ENCODE data around the gene POLR3A. TPM values are rescaled to one million over a fixed set of nuclear protein-coding genes. Genes with fewer than 3 reads are reported as not detected.

The POLR3A gene
- total and polyA plus RNA-seq, 9 donors, result 10.3 to 17.6 (median 13.7) TPM

DNA sequence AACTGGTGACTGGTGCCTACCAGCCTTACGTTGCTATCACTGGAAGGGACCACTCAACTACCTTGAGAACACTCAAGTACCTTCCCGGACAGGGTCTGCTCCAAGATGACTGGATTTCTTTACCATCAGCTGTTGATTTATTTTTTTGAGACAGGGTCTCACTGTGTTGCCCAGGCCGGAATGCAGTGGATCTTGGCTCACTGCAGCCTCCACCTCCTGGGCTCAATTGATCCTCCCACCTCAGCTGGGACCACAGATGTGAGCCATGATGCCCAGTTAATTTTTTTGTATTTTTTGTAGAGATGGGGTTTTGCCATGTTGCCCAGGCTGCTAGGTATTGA is 57.5 kb downstream of the POLR3A start:
- no peak for DNase-seq
- Histone ChIP-seq H3K27me3 (ENCODE audit: control insufficient read depth, insufficient read depth, low read length) (no peaks in the 10 kb centered on the region), H3K36me3 (ENCODE audit: control insufficient read depth, insufficient read depth, low read length) (peaks cover 15% of the 10 kb centered on the region), H3K4me1 (ENCODE audit: control insufficient read depth, insufficient read depth, low read length) (peaks cover 22% of the 10 kb centered on the region), H3K9me3 (replicated peaks; ENCODE audit: control insufficient read depth, low read depth, low read length) (no peaks in the 10 kb centered on the region), H3K4me3 (ENCODE audit: low read length) (no peak overlapping the region), H3K27ac (ENCODE audit: low read length) (peak overlapping the region; percentile 69)
- 81% methylated on average over 3 of the region's 3 CpGs for WGBS (ENCODE audit: insufficient coverage)

DNA sequence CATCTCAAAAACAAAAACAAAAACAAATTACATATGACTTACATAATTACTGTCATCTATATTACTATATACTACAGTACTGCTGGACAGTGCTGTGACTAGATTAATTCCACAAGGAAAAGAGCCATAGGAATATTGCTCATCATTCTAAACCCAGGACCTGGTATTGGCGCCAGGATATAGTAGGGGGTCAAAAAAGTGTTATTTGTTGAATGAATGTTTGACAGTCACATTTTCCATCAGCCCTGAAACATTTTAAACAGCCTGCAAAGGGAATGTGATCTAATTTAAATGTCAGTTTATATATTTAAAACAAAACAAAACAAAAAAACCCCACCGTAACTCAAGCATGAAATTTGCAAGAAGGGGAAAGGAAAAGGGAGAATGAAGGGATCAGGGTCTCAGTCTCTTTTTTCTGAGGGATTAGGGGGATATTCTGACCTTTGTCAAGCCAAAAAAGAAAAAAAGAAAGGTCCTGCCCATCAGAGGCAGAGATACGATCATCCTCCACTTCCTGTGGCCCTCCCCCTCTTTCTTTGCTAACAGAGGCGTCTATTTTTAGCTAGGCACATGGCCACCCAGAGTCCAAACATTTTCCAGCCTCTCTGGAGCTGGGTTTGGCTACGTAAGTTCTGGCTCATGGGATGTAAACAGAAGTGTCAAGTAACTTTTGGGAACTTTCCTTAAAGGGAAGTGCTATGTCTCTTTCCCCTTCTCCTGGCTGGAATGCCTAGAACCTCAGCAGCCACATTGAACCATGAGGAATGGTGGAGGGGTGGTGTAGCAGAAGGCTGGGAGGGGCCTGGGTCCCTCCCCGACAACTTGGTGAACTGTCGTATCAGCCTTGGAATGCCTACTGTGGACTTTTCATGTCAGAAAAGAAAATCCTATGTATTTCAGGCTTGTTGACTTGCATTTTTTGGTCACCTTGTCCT is 58.2 kb downstream of the POLR3A start:
- Histone ChIP-seq H3K27ac (ENCODE audit: low read length) (peak overlapping the region; percentile 83), H3K4me1 (ENCODE audit: control insufficient read depth, insufficient read depth, low read length) (peaks cover 22% of the 10 kb centered on the region), H3K27me3 (ENCODE audit: control insufficient read depth, insufficient read depth, low read length) (no peaks in the 10 kb centered on the region), H3K4me3 (ENCODE audit: low read length) (no peak overlapping the region), H3K36me3 (ENCODE audit: control insufficient read depth, insufficient read depth, low read length) (peaks cover 9% of the 10 kb centered on the region), H3K9me3 (replicated peaks; ENCODE audit: control insufficient read depth, low read depth, low read length) (no peaks in the 10 kb centered on the region)
- peak; percentile 97 for DNase-seq
- 0% methylated on average over 1 of the region's 7 CpGs for WGBS (ENCODE audit: insufficient coverage)

DNA sequence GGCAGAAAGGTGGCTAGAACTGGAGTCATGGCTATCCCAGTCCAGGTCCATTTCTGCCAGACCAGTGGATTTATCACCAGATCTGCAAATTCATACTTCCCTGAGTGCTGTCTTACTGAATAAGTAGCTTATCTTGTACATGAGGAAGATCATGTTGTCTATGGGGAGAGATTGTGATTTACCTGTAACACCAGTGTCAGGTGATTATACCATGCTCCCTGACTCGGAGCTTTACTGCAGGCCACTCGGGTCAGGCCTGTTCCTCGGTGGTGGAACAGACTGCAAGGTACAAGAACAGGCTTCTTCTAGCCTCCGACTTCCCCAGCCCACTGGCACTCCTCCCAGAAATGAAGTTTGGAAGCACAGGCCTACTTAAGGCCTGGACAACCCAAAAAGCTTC is 60.2 kb downstream of the POLR3A start:
- H3K27me3 ChIP-seq (ENCODE audit: control insufficient read depth, insufficient read depth, low read length), result no peaks in the 10 kb centered on the region
- H3K36me3 ChIP-seq (ENCODE audit: control insufficient read depth, insufficient read depth, low read length), result no peaks in the 10 kb centered on the region
- peaks cover 22% of the 10 kb centered on the region for H3K4me1 ChIP-seq (ENCODE audit: control insufficient read depth, insufficient read depth, low read length)
- no peak overlapping the region for H3K4me3 ChIP-seq (ENCODE audit: low read length)
- H3K9me3 ChIP-seq (replicated peaks; ENCODE audit: control insufficient read depth, low read depth, low read length), result peaks cover 3% of the 10 kb centered on the region
- 19% methylated on average over 4 of the region's 4 CpGs for WGBS (ENCODE audit: insufficient coverage)
- DNase-seq, result peak; percentile 88
- no peak overlapping the region for H3K27ac ChIP-seq (ENCODE audit: low read length)

DNA sequence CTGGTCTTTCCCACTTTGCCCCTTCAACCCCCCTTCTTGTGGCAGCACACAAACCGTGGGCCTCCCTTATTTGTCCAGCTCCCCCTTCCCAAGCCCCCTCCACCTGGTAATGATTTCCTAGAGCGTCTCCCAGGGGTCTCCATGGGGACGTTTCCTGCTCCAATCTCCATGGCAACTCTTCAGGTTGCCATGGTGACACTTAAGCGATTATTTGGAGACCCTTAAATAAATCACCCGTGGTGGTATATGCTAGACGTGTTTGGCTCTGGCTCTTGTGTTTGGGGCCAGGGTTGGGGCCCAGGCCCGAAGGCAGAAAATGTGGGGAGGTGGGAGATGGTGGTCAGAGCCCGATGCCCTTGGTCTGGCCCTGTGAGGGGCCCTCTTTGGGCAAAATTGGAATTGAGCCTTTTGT is 61.7 kb downstream of the POLR3A start:
- Histone ChIP-seq H3K4me1 (ENCODE audit: control insufficient read depth, insufficient read depth, low read length) (peaks cover 22% of the 10 kb centered on the region), H3K4me3 (ENCODE audit: low read length) (no peak overlapping the region), H3K9me3 (replicated peaks; ENCODE audit: control insufficient read depth, low read depth, low read length) (peaks cover 6% of the 10 kb centered on the region), H3K27ac (ENCODE audit: low read length) (no peak overlapping the region), H3K27me3 (ENCODE audit: control insufficient read depth, insufficient read depth, low read length) (no peaks in the 10 kb centered on the region), H3K36me3 (ENCODE audit: control insufficient read depth, insufficient read depth, low read length) (no peaks in the 10 kb centered on the region)
- 18% methylated on average over 8 of the region's 8 CpGs for WGBS (ENCODE audit: insufficient coverage)
- DNase-seq, result peak; percentile 73

DNA sequence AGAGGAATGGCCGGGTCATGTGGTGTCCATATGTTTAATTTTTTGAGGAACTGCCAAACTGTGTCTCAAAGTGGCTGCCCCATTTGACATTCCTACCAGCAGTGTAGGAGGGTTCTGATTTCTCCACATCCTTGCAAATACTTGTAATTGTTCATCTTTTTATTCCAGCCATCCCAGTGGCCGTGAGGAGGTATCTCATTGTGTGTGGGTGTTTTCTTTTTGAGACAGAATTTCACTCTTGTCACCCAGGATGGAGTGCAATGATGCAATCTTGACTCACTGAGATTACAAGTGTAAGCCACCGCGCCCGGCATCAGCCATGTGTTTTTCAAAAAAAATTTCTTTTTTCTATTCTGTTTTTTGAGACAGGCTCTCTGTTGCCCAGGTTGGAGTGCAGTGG is 64.0 kb downstream of the POLR3A start:
- Histone ChIP-seq H3K27ac (ENCODE audit: low read length) (no peak overlapping the region), H3K9me3 (replicated peaks; ENCODE audit: control insufficient read depth, low read depth, low read length) (peaks cover 6% of the 10 kb centered on the region)
- WGBS (ENCODE audit: insufficient coverage), result 92% methylated on average over 3 of the region's 5 CpGs

DNA sequence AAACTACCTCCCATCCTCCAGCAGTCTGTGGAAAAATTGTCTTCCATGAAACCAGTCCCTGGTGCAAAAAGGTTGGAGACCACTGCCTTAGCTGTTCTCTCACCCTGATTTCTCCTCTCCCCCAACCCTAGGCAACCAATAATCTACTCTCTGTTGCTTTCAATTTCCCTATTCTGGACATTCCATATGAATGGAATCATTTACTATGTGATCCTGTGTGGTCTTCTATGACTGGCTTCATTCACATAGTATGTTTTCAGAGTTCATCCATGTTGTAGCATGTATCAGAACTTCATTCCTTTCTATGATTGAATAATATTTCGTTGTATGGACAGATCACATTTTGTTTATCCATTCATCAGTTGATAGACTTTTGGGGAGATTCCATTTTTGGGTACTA is 64.5 kb downstream of the POLR3A start:
- DNase-seq, result no peak
- Histone ChIP-seq H3K9me3 (replicated peaks; ENCODE audit: control insufficient read depth, low read depth, low read length) (peaks cover 6% of the 10 kb centered on the region), H3K36me3 (ENCODE audit: control insufficient read depth, insufficient read depth, low read length) (no peaks in the 10 kb centered on the region), H3K4me1 (ENCODE audit: control insufficient read depth, insufficient read depth, low read length) (peaks cover 12% of the 10 kb centered on the region), H3K27ac (ENCODE audit: low read length) (no peak overlapping the region), H3K4me3 (ENCODE audit: low read length) (no peak overlapping the region), H3K27me3 (ENCODE audit: control insufficient read depth, insufficient read depth, low read length) (no peaks in the 10 kb centered on the region)
- WGBS (ENCODE audit: insufficient coverage), result no CpG with 5 or more reads among the region's 1 CpG

More for the DNA sequence above, 64.0 kb downstream of the POLR3A start:
- no peaks in the 10 kb centered on the region for H3K36me3 ChIP-seq (ENCODE audit: control insufficient read depth, insufficient read depth, low read length)
- H3K27me3 ChIP-seq (ENCODE audit: control insufficient read depth, insufficient read depth, low read length), result no peaks in the 10 kb centered on the region
- H3K4me3 ChIP-seq (ENCODE audit: low read length), result no peak overlapping the region
- H3K4me1 ChIP-seq (ENCODE audit: control insufficient read depth, insufficient read depth, low read length), result peaks cover 12% of the 10 kb centered on the region
- no peak for DNase-seq

DNA sequence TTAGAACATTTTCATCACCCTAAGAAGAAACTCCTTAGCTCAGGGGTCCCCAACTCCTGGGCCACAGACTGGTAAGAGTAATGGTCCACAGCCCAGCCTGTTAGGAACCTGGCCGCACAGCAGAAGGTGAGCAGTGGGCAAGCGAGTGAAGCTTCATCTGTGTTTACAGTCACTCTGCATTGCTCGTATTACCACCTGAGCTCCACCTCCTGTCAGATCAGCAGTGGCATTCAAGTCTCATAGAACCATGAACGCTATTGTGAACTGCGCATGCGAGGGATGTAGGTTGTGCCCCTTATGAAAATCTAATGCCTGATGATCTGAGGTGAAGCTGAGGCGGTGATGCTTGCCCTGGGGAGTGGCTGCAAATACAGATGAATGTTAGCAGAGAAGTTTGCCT is 65.4 kb downstream of the POLR3A start:
- 100% methylated on average over 6 of the region's 7 CpGs for WGBS (ENCODE audit: insufficient coverage)
- no peak for DNase-seq
- no peak overlapping the region for H3K4me3 ChIP-seq (ENCODE audit: low read length)
- no peaks in the 10 kb centered on the region for H3K27me3 ChIP-seq (ENCODE audit: control insufficient read depth, insufficient read depth, low read length)
- no peak overlapping the region for H3K27ac ChIP-seq (ENCODE audit: low read length)
- peaks cover 11% of the 10 kb centered on the region for H3K4me1 ChIP-seq (ENCODE audit: control insufficient read depth, insufficient read depth, low read length)
- peaks cover 6% of the 10 kb centered on the region for H3K9me3 ChIP-seq (replicated peaks; ENCODE audit: control insufficient read depth, low read depth, low read length)
- H3K36me3 ChIP-seq (ENCODE audit: control insufficient read depth, insufficient read depth, low read length), result no peaks in the 10 kb centered on the region

DNA sequence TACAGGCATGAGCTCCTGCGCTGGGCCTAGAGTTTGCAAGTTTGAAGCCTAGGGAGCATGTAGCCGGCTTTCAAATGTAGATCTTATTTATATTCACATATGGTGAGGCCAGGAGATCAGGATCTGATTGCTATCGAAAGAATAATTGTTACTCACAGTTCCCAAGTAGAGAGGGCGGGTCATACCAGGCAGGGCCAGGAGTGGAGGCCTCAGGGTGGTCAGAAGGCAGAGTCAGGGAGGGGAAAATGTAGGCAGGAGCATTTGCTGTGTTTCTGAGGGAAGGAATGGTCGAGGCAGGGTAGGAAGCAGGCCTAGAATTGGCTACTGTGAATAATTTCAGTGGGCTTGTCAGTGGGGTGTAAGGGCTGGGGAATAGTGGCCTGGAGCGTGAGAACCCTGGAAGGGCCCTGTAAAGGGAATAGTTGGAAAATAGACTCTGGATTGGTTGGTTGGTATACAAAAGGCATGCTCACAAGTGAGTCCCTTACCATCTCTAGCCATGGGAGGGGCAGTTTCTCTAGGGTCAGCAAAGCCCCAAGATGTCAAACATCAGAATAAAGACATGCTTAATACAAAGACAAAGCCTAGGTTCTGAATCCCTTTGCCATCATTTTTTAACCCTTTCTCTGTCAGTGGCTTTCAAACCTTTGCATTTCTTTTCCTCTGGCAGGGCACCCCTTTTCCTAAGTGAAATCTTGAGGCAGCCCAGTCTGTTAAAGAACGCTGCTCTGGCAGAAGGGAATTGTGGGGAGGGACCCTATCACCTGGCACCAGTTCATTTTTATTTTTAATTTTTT is 66.8 kb downstream of the POLR3A start:
- no peak for DNase-seq
- H3K27ac ChIP-seq (ENCODE audit: low read length), result no peak overlapping the region
- H3K4me1 ChIP-seq (ENCODE audit: control insufficient read depth, insufficient read depth, low read length), result peaks cover 3% of the 10 kb centered on the region
- H3K9me3 ChIP-seq (replicated peaks; ENCODE audit: control insufficient read depth, low read depth, low read length), result peaks cover 6% of the 10 kb centered on the region
- H3K4me3 ChIP-seq (ENCODE audit: low read length), result no peak overlapping the region
- 82% methylated on average over 5 of the region's 7 CpGs for WGBS (ENCODE audit: insufficient coverage)
- no peaks in the 10 kb centered on the region for H3K36me3 ChIP-seq (ENCODE audit: control insufficient read depth, insufficient read depth, low read length)
- no peaks in the 10 kb centered on the region for H3K27me3 ChIP-seq (ENCODE audit: control insufficient read depth, insufficient read depth, low read length)

DNA sequence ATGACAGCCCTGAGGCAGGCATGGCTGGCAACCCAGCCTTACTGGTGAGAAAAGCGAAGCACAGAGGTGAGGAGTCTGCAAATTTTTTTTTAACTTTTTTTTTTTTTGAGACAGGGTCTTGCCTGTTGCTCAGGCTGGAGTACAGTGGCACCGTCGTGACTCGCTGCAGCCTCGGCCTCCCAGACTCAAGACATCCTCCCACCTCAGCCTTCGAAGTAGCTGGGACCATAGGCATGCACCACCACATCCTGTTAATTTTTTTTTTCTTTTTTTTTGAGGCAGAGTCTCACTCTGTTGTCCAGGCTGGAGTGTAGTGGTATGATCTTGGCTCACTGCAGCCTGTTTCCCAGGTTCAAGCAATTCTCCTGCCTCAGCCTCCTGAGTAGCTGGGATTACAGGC is 67.6 kb downstream of the POLR3A start:
- H3K9me3 ChIP-seq (replicated peaks; ENCODE audit: control insufficient read depth, low read depth, low read length), result peaks cover 6% of the 10 kb centered on the region
- no peaks in the 10 kb centered on the region for H3K36me3 ChIP-seq (ENCODE audit: control insufficient read depth, insufficient read depth, low read length)
- no peak overlapping the region for H3K4me3 ChIP-seq (ENCODE audit: low read length)
- DNase-seq, result no peak
- no peak overlapping the region for H3K27ac ChIP-seq (ENCODE audit: low read length)
- no peaks in the 10 kb centered on the region for H3K27me3 ChIP-seq (ENCODE audit: control insufficient read depth, insufficient read depth, low read length)
- no peaks in the 10 kb centered on the region for H3K4me1 ChIP-seq (ENCODE audit: control insufficient read depth, insufficient read depth, low read length)
- no CpG with 5 or more reads among the region's 6 CpGs for WGBS (ENCODE audit: insufficient coverage)

DNA sequence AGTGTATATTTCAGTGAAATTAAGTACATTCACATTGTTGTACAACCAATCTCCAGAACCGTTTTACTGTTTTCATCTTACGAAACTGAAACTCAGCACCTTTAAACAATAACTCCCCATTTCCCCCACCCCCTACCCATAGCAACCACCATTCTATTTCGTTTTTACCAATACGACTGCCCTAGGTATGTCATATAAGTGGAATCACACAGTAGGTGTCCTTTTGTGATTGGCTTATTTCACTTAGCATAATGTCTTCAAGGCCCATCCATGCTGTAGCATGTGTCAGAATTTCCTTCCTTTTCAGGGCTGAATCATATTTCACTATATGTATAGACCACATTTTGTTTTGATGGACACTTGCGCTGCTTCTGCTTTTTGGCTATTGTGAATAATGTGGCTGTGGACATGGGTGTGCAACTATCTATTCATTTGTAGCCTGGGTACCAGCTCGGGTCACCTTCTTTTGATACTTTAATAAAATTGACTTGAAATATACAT is 68.4 kb downstream of the POLR3A start:
- no peak for DNase-seq
- Histone ChIP-seq H3K27me3 (ENCODE audit: control insufficient read depth, insufficient read depth, low read length) (no peaks in the 10 kb centered on the region), H3K4me1 (ENCODE audit: control insufficient read depth, insufficient read depth, low read length) (no peaks in the 10 kb centered on the region), H3K36me3 (ENCODE audit: control insufficient read depth, insufficient read depth, low read length) (no peaks in the 10 kb centered on the region), H3K4me3 (ENCODE audit: low read length) (no peak overlapping the region), H3K9me3 (replicated peaks; ENCODE audit: control insufficient read depth, low read depth, low read length) (peaks cover 6% of the 10 kb centered on the region), H3K27ac (ENCODE audit: low read length) (no peak overlapping the region)
- WGBS (ENCODE audit: insufficient coverage), result 82% methylated on average over 2 of the region's 6 CpGs
